Activated CD8-positive, alpha-beta T cell treated with anti-CD3 and anti-CD28 coated beads for 36 hours (primary cell): ENCODE results near the gene PHETA1. TPM values are rescaled to one million over a fixed set of nuclear protein-coding genes. Genes with fewer than 3 reads are reported as not detected.

Experiments used
- ATAC-seq: fragments of 200-7000 bp; cut with Tn5 transposase; one replicate; pipeline ENCODE4 v1.10.0; 2021; ENCODE audit warnings: mild to moderate bottlenecking, moderate library complexity
- CTCF ChIA-PET: fragments of 350-600 bp; sonication (Branson Sonifier 250); formaldehyde crosslinking; loops from one replicate; lab custom pipeline; 2021; ENCODE audit warnings: antibody characterized with exemption; lab: Charles Lee
- POLR2A ChIA-PET: fragments of 350-600 bp; sonication (Branson Sonifier 250); formaldehyde crosslinking; loops from one replicate; lab custom pipeline; 2021; ENCODE audit warnings: antibody characterized with exemption; lab: Charles Lee
- DNase-seq: peaks from one replicate; pipeline ENCODE4 v3.0.0-alpha.2; 2020
- H3K27ac Mint-ChIP-seq: one replicate; pipeline ENCODE4 v1.8.0; 2021; ENCODE audit warnings: mild to moderate bottlenecking, mixed read lengths
- H3K27me3 Mint-ChIP-seq: one replicate; pipeline ENCODE4 v1.8.0; 2021; ENCODE audit warnings: mixed read lengths
- H3K36me3 Mint-ChIP-seq: one replicate; pipeline ENCODE4 v1.8.0; 2021; ENCODE audit warnings: low read depth, mixed read lengths
- H3K4me1 Mint-ChIP-seq: one replicate; pipeline ENCODE4 v1.8.0; 2021; ENCODE audit warnings: low read depth, mixed read lengths
- H3K4me3 Mint-ChIP-seq: one replicate; pipeline ENCODE4 v1.8.0; 2021; ENCODE audit warnings: mild to moderate bottlenecking, moderate library complexity, mixed read lengths
- H3K9me3 Mint-ChIP-seq: one replicate; pipeline ENCODE4 v1.8.0; 2021; ENCODE audit warnings: mixed read lengths
- intact Hi-C: fragments of 100-400 bp; cut with micrococcal nuclease; formaldehyde crosslinking; loops from one replicate; pipeline ENCODE4 v1.10.0; 2022
- total RNA-seq, 2 experiments: library from RNA; stranded (reverse); gene quantifications; one replicate each; pipeline ENCODE4 v1.2.3, GENCODE V29; 2021
- TF ChIP-seq, protein P1 (sequence below): fragments of 200-600 bp; IDR thresholded peaks from one replicate; pipeline ENCODE4 v1.8.0; 2022; ENCODE audit warnings: antibody characterized with exemption, mild to moderate bottlenecking

The PHETA1 gene
- total RNA-seq, 2 experiments from 2014 or later = 1.2 to 1.7 TPM

DNA sequence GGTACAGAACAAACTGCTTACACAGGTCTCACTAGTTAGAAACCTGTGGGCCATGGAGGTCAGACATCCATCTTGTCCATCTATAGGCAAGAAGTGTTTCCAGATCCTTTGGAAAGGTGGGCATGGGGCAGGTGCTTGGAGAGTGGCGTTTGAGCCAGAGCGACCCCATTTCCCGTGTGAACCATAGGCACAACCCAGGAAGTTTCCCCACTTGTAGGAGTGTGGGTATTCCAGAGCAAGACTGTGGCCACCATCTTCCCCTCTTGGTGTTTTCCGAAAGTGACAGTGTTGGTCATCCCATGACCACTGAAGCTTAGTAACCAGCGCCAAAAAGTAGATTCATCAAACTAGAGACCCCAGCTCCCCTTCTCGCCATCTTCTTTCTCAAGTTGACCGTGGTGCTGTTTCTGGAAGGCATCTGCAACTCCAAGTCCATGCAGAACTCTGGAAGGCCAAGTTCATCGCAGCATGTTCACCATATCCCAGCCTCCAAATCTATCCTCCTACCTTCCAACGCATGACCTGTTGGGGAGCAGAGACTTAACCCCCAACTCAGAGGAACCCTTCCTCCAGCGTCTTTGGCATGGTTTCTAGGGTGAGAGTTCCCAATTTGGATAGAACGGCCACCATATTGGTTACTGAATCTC lies 19.7 kb downstream of the PHETA1 start:
- no peak overlapping the region for H3K4me3 Mint-ChIP-seq
- H3K9me3 Mint-ChIP-seq = peaks cover 17% of the 10 kb centered on the region
- ChIA-PET POLR2A (no interaction called here), CTCF (interaction anchor here (1.3 kb wide), 1 partner anchor 48 kb away, joined by 3 read pairs; no protein-coding TSS in a partner anchor)
- H3K27me3 Mint-ChIP-seq = no peaks in the 10 kb centered on the region
- TF ChIP-seq, protein P1, sequence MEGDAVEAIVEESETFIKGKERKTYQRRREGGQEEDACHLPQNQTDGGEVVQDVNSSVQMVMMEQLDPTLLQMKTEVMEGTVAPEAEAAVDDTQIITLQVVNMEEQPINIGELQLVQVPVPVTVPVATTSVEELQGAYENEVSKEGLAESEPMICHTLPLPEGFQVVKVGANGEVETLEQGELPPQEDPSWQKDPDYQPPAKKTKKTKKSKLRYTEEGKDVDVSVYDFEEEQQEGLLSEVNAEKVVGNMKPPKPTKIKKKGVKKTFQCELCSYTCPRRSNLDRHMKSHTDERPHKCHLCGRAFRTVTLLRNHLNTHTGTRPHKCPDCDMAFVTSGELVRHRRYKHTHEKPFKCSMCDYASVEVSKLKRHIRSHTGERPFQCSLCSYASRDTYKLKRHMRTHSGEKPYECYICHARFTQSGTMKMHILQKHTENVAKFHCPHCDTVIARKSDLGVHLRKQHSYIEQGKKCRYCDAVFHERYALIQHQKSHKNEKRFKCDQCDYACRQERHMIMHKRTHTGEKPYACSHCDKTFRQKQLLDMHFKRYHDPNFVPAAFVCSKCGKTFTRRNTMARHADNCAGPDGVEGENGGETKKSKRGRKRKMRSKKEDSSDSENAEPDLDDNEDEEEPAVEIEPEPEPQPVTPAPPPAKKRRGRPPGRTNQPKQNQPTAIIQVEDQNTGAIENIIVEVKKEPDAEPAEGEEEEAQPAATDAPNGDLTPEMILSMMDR = no peak
- DNase-seq = no peak
- intact Hi-C loops = no loop called here
- no peak overlapping the region for H3K27ac Mint-ChIP-seq
- H3K4me1 Mint-ChIP-seq = no peaks in the 10 kb centered on the region
- H3K36me3 Mint-ChIP-seq = no peaks in the 10 kb centered on the region
- ATAC-seq = no peak

DNA sequence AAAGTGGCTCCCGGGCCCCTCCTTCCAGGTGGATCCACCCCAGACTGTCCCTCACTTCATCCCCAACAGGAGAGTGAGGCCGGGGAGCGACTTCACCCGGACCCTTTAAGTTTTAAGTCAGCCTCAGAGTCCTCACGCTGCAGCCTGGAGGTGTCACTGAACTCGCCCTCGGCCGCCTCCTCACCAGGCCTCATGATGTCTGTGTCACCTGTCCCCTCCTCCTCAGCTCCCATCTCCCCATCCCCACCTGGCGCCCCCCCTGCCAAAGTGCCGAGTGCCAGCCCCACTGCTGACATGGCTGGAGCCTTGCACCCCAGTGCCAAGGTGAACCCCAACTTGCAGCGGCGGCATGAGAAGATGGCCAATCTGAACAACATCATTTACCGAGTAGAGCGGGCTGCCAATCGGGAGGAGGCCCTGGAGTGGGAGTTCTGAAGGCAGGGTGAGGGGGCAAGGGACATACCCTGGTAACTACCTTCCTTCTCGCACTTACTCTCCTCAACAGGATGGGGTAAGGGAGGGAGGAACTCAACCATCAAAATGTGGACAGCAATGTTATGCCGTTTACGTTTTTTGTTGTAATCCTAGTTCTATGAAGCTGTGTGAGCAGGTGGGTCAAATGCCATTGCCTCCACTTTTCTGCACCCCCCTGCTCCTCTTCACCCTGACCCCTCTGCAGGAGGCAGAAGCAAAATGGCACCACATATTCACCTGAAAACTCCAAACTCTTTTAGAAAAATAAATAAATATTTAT lies 20.8 kb downstream of the PHETA1 start:
- CTCF ChIA-PET = interaction anchor here (1.3 kb wide), 1 partner anchor 49 kb away, joined by 3 read pairs; no protein-coding TSS in a partner anchor
- peaks cover 17% of the 10 kb centered on the region for H3K9me3 Mint-ChIP-seq
- H3K36me3 Mint-ChIP-seq = no peaks in the 10 kb centered on the region
- POLR2A ChIA-PET = no interaction called here
- TF ChIP-seq, protein P1 = no peak
- H3K27me3 Mint-ChIP-seq = no peaks in the 10 kb centered on the region
- intact Hi-C loops = no loop called here
- no peak for DNase-seq
- H3K27ac Mint-ChIP-seq = no peak overlapping the region
- H3K4me1 Mint-ChIP-seq = no peaks in the 10 kb centered on the region
- ATAC-seq = no peak
- H3K4me3 Mint-ChIP-seq = no peak overlapping the region

DNA sequence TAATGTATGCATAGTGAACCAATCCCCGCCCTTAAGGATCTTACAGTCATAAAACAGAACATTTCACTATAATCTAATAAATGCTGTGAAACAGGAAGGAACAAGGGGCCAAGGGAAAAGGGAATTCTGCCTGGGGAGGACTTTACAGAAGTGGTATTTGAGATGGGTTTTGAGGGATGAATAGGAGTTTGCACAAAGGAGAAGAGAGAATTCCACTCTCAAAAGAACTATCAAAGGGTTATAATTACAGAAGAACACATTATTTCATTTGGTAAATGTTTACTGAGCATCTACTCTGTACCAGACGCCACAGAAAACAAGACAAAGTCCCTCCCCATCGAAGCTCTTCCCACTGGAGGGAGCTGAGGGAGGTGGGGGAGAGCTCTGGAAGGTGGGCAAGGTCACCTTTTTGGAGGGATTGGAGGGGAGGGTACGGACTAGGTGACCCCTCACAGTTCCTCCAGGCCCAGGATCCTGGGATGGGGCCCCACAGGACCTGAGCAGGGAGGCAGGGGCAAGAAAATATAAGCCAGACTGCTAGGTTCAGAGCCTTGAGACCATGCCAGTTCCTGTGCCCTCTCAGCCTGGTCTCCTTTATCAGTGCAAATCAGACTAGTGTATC lies 24.5 kb downstream of the PHETA1 start:
- Mint-ChIP-seq H3K4me1 (no peaks in the 10 kb centered on the region), H3K27ac (no peak overlapping the region), H3K9me3 (peaks cover 15% of the 10 kb centered on the region), H3K36me3 (no peaks in the 10 kb centered on the region), H3K27me3 (no peaks in the 10 kb centered on the region), H3K4me3 (no peak overlapping the region)
- ATAC-seq = no peak
- TF ChIP-seq, protein P1 = no peak
- CTCF ChIA-PET = no interaction called here
- POLR2A ChIA-PET = no interaction called here
- intact Hi-C loops = no loop called here
- DNase-seq = no peak

DNA sequence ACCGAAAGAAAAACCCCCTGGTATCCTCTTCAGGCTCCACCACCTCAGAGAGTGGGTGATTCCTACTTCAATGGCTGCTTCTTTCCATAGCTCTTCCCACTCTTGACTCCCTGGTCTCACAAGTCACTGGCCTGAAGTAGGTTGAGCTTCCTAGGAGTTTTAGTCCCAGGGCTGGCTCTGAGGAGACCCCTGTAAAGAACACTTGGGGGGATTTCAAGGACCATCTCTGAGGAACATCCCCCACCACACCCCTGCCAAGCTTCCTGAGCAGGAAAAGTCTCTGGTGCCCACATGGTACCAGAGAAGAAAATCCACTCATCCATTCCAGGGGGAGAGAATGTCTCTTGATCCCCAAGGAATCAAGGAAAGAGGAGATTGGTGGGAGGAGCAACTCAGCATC lies 25.7 kb downstream of the PHETA1 start:
- intact Hi-C loops = no loop called here
- no peaks in the 10 kb centered on the region for H3K4me1 Mint-ChIP-seq
- H3K36me3 Mint-ChIP-seq = no peaks in the 10 kb centered on the region
- H3K4me3 Mint-ChIP-seq = no peak overlapping the region
- TF ChIP-seq, protein P1 = no peak
- H3K9me3 Mint-ChIP-seq = peaks cover 5% of the 10 kb centered on the region
- ATAC-seq (no peak), DNase-seq (no peak)
- CTCF ChIA-PET = no interaction called here
- no peak overlapping the region for H3K27ac Mint-ChIP-seq
- H3K27me3 Mint-ChIP-seq = no peaks in the 10 kb centered on the region
- POLR2A ChIA-PET = no interaction called here

DNA sequence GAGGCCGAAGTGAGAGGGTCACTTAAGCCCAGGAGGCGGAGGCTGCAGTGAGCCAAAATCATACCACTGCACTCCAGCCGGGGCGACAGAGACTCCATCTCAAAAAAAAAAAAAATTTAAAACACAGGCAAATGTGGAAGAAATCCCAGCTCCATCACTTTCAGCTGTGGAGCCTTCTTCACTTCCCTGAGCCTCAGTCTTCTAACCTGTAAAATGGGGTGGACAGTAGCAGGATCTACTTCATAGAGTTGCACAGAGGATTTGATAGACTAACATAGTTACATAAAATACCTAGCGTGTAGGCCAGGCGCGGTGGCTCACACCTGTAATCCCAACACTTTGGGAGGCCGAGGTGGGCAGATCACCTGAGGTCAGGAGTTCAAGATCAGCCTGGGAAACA lies 26.5 kb downstream of the PHETA1 start:
- Mint-ChIP-seq H3K27ac (no peak overlapping the region), H3K36me3 (no peaks in the 10 kb centered on the region), H3K9me3 (peaks cover 3% of the 10 kb centered on the region), H3K27me3 (no peaks in the 10 kb centered on the region), H3K4me1 (no peaks in the 10 kb centered on the region), H3K4me3 (no peak overlapping the region)
- DNase-seq = no peak
- CTCF ChIA-PET = no interaction called here
- POLR2A ChIA-PET = no interaction called here
- intact Hi-C loops = no loop called here
- TF ChIP-seq, protein P1 = no peak
- no peak for ATAC-seq
